Fibroblast of mammary gland (primary cell): ENCODE data around the gene CABP4.

Experiments used
- DNase-seq: peaks from one replicate; pipeline ENCODE4 v3.0.0-alpha.2; 2010; ENCODE audit warnings: low read depth
- H3K4me3 ChIP-seq: 2 replicates; pipeline ENCODE4 v1.5.1; 2011; ENCODE audit warnings: low read depth, mild to moderate bottlenecking, low read length, moderate library complexity; ENCODE audit not compliant: control insufficient read depth
- CTCF ChIP-seq: conservative IDR thresholded peaks from 2 replicates; pipeline ENCODE4 v1.5.1; 2011; ENCODE audit warnings: low read depth, low read length, inconsistent platforms; ENCODE audit not compliant: control insufficient read depth, insufficient read depth

Gene CABP4

GRCh38 chr11:67413266-67413849 is 41.8 kb upstream of the CABP4 start:
- H3K4me3 ChIP-seq: no peak overlapping the region
- DNase-seq: no peak
- no peak for TF ChIP-seq CTCF

- no peak for TF ChIP-seq CTCF
- H3K4me3 ChIP-seq: no peak within 1 kb of the TSS
- DNase-seq: no peak
These were observed 39.5 kb upstream of the CABP4 start, which contains the start of gene CARNS1 for GRCh38 chr11:67415501-67416304. Gene CARNS1, plus strand, starts transcription at chr11:67415678. Its CDS starts 522 bp downstream, at chr11:67416200.

- DNase-seq: no peak
- TF ChIP-seq CTCF: no peak
- H3K4me3 ChIP-seq: no peak overlapping the region
These were observed 38.5 kb upstream of the CABP4 start for GRCh38 chr11:67416416-67417335.

- no peak for DNase-seq
- no peak overlapping the region for H3K4me3 ChIP-seq
- no peak for TF ChIP-seq CTCF
These were observed 37.7 kb upstream of the CABP4 start for GRCh38 chr11:67417425-67417824.

GRCh38 chr11:67418476-67419281 is 36.5 kb upstream of the CABP4 start:
- no peak overlapping the region for H3K4me3 ChIP-seq
- DNase-seq: no peak
- TF ChIP-seq CTCF: no peak
